HepG2 (cell line): ENCODE results near the gene PTCH1. TPM values are rescaled to one million over a fixed set of nuclear protein-coding genes. Genes with fewer than 3 reads are reported as not detected.
A peak's percentile ranks its signal among the peaks of the same experiment; 100 is the strongest.

Source experiments
- FOXA3 ChIP-seq: IDR thresholded peaks from 2 replicates; pipeline ENCODE4 v1.6.1; 2016; ENCODE audit warnings: missing genetic modification reagents, missing compliant biosample characterization
- FOXM1 ChIP-seq: sonication (generic); formaldehyde crosslinking; IDR thresholded peaks from 2 replicates; pipeline ENCODE4 v1.5.0; 2020; ENCODE audit warnings: missing genetic modification reagents
- LCORL ChIP-seq, 2 experiments: fragments of 450-650 bp in 1 of 2; sonication (generic) in 1 of 2; formaldehyde crosslinking in 1 of 2; IDR thresholded peaks; 2 replicates each; pipeline versions ENCODE4 v1.5.0 to v1.6.1; 2017 to 2020; ENCODE audit warnings: antibody characterized with exemption in 1 of 2, missing genetic modification reagents in 1 of 2
- SALL1 ChIP-seq: sonication (generic); formaldehyde crosslinking; IDR thresholded peaks from 2 replicates; pipeline ENCODE4 v1.8.0; 2022; ENCODE audit warnings: mild to moderate bottlenecking, missing genetic modification reagents
- ZNF292 ChIP-seq: sonication (generic); formaldehyde crosslinking; IDR thresholded peaks from 2 replicates; pipeline ENCODE4 v1.8.1; 2022; ENCODE audit warnings: mild to moderate bottlenecking, low read depth, missing genetic modification reagents, borderline replicate concordance
- ZNF430 ChIP-seq: sonication (generic); formaldehyde crosslinking; IDR thresholded peaks from 2 replicates; pipeline ENCODE4 v1.9.0; 2021; ENCODE audit warnings: mild to moderate bottlenecking, missing genetic modification reagents
- ZNF570 ChIP-seq: sonication (generic); formaldehyde crosslinking; IDR thresholded peaks from 2 replicates; pipeline ENCODE4 v1.4.0; 2020; ENCODE audit warnings: mild to moderate bottlenecking, missing genetic modification reagents, borderline replicate concordance
- ZNF572 ChIP-seq: sonication (generic); formaldehyde crosslinking; IDR thresholded peaks from 2 replicates; pipeline ENCODE4 v1.5.1; 2020; ENCODE audit warnings: mild to moderate bottlenecking, missing genetic modification reagents
- polyA plus RNA-seq, 8 experiments: library from polyadenylated mRNA; depleted of rRNA in 3 of 8; stranded (reverse) in 7 of 8; unstranded in 1 of 8; fragments of >200 nt; fragmentation: Illumina TruSeq in 4 of 8; extraction: Trizol in 4 of 8; gene quantifications; 2 replicates each; pipeline versions ENCODE4 v1.2.1 to v1.2.3, GENCODE V29; 2011 to 2016; ENCODE audit warnings: low read depth in 4 of 8, missing spikeins in 1 of 8, mixed read lengths in 1 of 8; ENCODE audit not compliant: insufficient read depth in 1 of 8
- total RNA-seq, 5 experiments: library from RNA; depleted of rRNA; stranded (reverse); fragments of >200 nt; fragmentation: Illumina TruSeq; extraction: Trizol; gene quantifications; 2 replicates each; pipeline ENCODE4 v1.2.3, GENCODE V29; 2016; ENCODE audit warnings: low read depth in 1 of 5
- TF ChIP-seq, protein P1 (sequence below): sonication (generic); formaldehyde crosslinking; IDR thresholded peaks from 2 replicates; pipeline ENCODE4 v1.5.0; 2020; ENCODE audit warnings: mild to moderate bottlenecking, missing genetic modification reagents, borderline replicate concordance
- TF ChIP-seq, protein P2 (sequence below): sonication (generic); formaldehyde crosslinking; IDR thresholded peaks from 2 replicates; pipeline ENCODE4 v1.5.0; 2020; ENCODE audit warnings: mild to moderate bottlenecking, missing genetic modification reagents, borderline replicate concordance
- TF ChIP-seq, protein P3 (sequence below): sonication (generic); formaldehyde crosslinking; IDR thresholded peaks from 2 replicates; pipeline ENCODE4 v1.4.0; 2020; ENCODE audit warnings: missing genetic modification reagents, borderline replicate concordance

The PTCH1 gene
- total and polyA plus RNA-seq, 2 of the 13 experiments (the other 11 are each of a cell fraction or from before 2014, with no cell fraction given), result 2.8 to 3.9 TPM

DNA sequence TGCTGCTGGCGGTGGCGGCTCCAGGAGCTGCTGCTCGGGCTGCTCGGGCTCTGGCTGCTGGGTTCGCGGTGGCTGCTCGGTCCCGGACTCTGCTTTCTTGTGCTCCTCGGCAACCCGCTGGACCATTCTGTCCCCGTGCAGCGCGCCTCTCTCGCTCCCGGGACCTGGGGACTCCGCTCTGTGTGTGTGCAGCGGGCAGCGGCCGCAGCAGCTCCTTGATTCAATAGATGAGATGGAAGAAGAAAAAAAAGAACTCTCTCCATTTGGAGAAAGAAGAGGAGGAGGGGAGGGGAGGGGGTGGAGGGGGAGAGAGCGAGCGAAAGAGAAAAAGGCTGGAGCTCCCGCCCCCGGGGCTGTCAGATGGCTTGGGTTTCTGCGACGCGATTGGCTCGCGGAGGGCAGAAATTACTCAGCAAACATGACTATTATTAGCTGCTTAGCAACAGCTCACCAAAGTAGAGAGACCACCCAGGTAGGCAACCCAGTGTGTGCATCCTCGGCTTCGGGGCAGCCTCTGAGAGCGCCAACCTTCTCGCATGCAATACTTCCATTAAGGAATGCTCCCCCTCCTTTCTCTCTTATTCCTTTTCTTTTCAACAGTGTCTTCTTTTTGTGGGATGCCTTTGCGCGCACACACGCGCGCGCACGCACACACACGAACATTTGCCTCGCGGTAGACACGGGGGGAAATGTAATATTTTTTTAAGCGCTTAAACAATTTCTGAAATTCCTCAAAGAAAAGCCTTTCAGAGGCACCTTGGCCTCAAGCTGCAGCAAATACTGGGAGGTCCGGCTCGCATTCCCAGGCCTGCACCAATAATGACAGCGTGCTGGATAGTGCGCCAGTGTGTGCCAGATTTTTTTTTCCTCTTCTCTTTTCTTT, 7.6 kb downstream of the PTCH1 start (continued):
- TF ChIP-seq, protein P1, sequence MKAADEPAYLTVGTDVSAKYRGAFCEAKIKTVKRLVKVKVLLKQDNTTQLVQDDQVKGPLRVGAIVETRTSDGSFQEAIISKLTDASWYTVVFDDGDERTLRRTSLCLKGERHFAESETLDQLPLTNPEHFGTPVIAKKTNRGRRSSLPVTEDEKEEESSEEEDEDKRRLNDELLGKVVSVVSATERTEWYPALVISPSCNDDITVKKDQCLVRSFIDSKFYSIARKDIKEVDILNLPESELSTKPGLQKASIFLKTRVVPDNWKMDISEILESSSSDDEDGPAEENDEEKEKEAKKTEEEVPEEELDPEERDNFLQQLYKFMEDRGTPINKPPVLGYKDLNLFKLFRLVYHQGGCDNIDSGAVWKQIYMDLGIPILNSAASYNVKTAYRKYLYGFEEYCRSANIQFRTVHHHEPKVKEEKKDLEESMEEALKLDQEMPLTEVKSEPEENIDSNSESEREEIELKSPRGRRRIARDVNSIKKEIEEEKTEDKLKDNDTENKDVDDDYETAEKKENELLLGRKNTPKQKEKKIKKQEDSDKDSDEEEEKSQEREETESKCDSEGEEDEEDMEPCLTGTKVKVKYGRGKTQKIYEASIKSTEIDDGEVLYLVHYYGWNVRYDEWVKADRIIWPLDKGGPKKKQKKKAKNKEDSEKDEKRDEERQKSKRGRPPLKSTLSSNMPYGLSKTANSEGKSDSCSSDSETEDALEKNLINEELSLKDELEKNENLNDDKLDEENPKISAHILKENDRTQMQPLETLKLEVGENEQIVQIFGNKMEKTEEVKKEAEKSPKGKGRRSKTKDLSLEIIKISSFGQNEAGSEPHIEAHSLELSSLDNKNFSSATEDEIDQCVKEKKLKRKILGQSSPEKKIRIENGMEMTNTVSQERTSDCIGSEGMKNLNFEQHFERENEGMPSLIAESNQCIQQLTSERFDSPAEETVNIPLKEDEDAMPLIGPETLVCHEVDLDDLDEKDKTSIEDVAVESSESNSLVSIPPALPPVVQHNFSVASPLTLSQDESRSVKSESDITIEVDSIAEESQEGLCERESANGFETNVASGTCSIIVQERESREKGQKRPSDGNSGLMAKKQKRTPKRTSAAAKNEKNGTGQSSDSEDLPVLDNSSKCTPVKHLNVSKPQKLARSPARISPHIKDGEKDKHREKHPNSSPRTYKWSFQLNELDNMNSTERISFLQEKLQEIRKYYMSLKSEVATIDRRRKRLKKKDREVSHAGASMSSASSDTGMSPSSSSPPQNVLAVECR (CRISPR knock-in tag), result peak; percentile 17; the same call in 1 of the 2 replicates
- TF ChIP-seq ZNF570 (CRISPR knock-in tag), result no peak
- TF ChIP-seq ZNF292 (CRISPR knock-in tag), result no peak
- TF ChIP-seq ZNF430, result no peak
- no peak for TF ChIP-seq FOXM1 (CRISPR knock-in tag)
- TF ChIP-seq, protein P2, sequence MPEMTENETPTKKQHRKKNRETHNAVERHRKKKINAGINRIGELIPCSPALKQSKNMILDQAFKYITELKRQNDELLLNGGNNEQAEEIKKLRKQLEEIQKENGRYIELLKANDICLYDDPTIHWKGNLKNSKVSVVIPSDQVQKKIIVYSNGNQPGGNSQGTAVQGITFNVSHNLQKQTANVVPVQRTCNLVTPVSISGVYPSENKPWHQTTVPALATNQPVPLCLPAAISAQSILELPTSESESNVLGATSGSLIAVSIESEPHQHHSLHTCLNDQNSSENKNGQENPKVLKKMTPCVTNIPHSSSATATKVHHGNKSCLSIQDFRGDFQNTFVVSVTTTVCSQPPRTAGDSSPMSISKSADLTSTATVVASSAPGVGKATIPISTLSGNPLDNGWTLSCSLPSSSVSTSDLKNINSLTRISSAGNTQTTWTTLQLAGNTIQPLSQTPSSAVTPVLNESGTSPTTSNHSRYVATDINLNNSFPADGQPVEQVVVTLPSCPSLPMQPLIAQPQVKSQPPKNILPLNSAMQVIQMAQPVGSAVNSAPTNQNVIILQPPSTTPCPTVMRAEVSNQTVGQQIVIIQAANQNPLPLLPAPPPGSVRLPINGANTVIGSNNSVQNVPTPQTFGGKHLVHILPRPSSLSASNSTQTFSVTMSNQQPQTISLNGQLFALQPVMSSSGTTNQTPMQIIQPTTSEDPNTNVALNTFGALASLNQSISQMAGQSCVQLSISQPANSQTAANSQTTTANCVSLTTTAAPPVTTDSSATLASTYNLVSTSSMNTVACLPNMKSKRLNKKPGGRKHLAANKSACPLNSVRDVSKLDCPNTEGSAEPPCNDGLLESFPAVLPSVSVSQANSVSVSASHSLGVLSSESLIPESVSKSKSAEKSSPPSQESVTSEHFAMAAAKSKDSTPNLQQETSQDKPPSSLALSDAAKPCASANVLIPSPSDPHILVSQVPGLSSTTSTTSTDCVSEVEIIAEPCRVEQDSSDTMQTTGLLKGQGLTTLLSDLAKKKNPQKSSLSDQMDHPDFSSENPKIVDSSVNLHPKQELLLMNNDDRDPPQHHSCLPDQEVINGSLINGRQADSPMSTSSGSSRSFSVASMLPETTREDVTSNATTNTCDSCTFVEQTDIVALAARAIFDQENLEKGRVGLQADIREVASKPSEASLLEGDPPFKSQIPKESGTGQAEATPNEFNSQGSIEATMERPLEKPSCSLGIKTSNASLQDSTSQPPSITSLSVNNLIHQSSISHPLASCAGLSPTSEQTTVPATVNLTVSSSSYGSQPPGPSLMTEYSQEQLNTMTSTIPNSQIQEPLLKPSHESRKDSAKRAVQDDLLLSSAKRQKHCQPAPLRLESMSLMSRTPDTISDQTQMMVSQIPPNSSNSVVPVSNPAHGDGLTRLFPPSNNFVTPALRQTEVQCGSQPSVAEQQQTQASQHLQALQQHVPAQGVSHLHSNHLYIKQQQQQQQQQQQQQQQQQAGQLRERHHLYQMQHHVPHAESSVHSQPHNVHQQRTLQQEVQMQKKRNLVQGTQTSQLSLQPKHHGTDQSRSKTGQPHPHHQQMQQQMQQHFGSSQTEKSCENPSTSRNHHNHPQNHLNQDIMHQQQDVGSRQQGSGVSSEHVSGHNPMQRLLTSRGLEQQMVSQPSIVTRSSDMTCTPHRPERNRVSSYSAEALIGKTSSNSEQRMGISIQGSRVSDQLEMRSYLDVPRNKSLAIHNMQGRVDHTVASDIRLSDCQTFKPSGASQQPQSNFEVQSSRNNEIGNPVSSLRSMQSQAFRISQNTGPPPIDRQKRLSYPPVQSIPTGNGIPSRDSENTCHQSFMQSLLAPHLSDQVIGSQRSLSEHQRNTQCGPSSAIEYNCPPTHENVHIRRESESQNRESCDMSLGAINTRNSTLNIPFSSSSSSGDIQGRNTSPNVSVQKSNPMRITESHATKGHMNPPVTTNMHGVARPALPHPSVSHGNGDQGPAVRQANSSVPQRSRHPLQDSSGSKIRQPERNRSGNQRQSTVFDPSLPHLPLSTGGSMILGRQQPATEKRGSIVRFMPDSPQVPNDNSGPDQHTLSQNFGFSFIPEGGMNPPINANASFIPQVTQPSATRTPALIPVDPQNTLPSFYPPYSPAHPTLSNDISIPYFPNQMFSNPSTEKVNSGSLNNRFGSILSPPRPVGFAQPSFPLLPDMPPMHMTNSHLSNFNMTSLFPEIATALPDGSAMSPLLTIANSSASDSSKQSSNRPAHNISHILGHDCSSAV (CRISPR knock-in tag), result no peak
- TF ChIP-seq ZNF572 (CRISPR knock-in tag), result no peak
- no peak for TF ChIP-seq FOXA3 (CRISPR knock-in tag)
- no peak for TF ChIP-seq SALL1 (CRISPR knock-in tag)
- TF ChIP-seq, protein P3, sequence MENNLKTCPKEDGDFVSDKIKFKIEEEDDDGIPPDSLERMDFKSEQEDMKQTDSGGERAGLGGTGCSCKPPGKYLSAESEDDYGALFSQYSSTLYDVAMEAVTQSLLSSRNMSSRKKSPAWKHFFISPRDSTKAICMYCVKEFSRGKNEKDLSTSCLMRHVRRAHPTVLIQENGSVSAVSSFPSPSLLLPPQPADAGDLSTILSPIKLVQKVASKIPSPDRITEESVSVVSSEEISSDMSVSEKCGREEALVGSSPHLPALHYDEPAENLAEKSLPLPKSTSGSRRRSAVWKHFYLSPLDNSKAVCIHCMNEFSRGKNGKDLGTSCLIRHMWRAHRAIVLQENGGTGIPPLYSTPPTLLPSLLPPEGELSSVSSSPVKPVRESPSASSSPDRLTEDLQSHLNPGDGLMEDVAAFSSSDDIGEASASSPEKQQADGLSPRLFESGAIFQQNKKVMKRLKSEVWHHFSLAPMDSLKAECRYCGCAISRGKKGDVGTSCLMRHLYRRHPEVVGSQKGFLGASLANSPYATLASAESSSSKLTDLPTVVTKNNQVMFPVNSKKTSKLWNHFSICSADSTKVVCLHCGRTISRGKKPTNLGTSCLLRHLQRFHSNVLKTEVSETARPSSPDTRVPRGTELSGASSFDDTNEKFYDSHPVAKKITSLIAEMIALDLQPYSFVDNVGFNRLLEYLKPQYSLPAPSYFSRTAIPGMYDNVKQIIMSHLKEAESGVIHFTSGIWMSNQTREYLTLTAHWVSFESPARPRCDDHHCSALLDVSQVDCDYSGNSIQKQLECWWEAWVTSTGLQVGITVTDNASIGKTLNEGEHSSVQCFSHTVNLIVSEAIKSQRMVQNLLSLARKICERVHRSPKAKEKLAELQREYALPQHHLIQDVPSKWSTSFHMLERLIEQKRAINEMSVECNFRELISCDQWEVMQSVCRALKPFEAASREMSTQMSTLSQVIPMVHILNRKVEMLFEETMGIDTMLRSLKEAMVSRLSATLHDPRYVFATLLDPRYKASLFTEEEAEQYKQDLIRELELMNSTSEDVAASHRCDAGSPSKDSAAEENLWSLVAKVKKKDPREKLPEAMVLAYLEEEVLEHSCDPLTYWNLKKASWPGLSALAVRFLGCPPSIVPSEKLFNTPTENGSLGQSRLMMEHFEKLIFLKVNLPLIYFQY (CRISPR knock-in tag), result no peak
- no peak for TF ChIP-seq LCORL (IDR thresholded peaks at IDR 0.05)
- no peak for TF ChIP-seq LCORL (CRISPR knock-in tag; IDR thresholded peaks at IDR 0.05)
